Renal pelvis (tissue), 4 donors: ENCODE measurements around the gene CLVS2. TPM values are rescaled to one million over a fixed set of nuclear protein-coding genes. Genes with fewer than 3 reads are reported as not detected.

ENCODE experiments used
- DNase-seq: peaks from one replicate; pipeline ENCODE4 v3.0.0-alpha.2; 2013
- polyA plus RNA-seq, 3 donors: library from polyadenylated mRNA; unstranded; fragments of 120-200 nt; gene quantifications; one replicate each; pipeline ENCODE4 v1.2.1, GENCODE V29; 2013; ENCODE audit not compliant: insufficient read length in 3 of 3

Gene CLVS2
- polyA plus RNA-seq, 3 donors: 0.10 to 0.30 (median 0.24) TPM

DNA sequence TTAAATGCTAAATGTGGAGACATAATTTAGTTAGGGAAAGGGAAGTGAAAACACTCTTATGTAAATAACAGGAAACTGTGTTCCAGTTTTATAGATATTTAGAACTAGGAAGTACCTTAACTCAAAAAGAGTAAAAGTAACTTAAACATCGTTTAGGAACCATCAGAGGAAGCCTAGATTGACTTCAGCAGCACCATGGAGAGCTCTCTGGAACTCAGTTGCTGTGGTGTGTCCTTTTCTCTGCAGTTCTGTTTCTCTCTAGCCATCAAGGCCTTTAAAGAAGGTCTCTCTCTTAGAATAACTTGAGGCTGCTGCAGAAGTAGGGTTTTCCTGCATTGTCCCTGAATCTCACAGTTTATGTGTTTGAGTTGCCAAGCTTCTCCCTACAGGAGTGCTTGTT is 26.9 kb downstream of the CLVS2 start:
- peak; percentile 28 for DNase-seq

DNA sequence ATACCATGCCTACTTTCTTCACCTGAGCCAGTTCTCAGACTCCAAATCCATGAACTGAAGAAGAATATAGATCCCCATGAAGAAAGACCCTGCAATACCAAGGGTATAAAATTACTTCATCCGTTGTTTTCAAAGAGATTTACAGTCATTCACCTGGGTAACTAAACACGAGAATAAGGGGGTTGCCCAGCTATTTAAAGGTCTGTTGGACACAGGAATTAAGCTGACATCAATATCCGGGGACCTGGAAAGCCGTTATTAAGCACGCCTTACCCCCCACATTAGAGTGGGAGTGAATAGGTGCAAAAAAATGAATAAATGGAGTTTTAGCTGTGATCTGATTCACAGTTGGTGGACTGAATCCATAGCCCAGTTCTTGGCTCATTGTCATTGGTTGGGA is 28.9 kb downstream of the CLVS2 start:
- DNase-seq: peak; percentile 47

DNA sequence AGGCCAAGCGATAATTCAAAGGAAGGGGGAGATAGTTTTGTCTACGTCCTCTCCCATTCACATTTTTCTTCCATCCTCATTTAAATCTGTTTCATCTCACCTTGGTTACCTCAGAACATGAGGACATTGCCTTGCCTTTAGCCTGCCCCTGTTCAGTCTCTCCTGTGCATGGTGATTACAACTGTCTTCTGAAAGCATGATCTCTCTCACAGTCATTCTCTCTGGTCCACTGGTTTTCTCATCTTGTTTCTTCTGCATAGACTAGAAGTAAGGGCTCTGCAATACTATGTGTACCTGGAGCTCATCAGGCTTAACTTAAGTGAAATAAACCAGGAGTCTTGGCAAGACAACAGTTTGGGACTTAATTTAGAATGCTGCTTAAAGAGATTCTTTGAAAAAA is 31.4 kb downstream of the CLVS2 start:
- DNase-seq: no peak

DNA sequence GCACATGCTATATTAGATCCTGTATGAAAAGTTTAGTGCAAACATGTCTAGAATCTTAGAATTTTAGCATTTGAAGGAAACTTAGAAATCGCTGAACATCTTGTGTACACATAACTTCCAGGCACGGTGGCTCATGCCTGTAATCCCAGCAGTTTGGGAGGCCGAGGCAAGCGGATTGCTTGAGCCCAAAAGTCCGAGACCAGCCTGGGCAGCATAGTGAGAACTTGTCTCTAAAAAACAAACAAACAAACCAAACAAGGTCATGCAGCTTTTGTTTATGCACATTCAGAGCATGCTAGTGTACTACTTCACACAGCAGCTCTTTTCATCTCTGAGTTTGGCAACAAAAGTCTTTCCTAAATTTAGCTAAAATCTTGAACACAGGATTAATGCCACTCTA is 32.2 kb downstream of the CLVS2 start:
- no peak for DNase-seq

DNA sequence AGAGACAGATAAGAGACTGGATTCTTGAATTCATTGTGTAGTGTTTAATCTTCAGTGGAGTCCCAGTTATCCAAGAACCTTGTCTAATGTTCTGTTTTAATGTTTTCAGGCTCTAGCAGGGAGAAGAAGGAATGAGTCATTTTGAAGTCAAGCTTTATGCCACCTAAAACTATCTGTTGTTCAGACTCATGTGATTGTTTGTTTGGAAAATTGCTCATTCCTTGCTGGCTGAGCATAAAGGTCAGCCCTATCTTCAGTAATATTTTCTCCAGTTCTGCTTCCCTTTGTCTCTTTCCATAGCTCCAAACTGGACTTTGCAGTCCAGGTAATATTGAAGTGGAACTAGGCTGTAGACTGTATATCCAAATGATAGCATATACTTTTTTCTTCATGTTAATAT is 34.2 kb downstream of the CLVS2 start:
- DNase-seq: no peak

DNA sequence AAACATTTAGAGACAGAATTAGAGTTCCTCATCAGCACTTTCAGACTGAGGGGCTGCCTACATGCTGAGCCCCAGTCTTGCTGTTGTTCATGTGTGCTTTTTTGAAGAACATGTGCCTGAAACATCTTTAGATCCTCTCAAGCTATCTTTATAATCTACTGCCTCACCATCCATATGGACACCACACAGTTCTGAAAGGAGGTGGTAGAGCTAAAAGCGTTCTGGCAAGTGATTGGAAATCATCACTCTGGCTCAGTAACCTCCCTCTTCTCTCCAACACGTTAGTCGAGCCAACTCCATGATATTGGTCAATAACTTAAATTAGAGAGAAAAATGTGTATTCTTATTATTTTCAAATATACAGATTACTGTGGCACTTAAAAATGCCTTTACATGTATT is 40.6 kb downstream of the CLVS2 start:
- DNase-seq: no peak

DNA sequence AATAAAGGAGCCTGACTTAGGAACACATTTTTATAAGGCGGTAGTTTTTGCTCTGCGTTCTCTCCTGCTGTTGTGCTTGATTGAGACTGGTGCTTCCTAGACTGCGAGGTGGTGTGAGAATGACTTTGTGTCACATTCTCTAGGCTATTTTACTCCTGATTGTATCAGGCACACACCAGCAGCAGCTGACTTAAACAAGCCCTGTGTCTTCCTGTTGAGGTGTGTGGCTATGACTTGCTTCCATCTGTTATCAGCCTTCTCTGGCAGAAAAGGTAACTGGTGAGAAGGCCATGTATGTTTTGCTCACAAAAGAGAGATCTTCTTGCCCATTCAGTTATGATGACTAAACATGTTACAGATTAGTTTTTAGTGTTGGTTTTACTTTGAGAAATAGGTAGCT is 43.4 kb downstream of the CLVS2 start:
- DNase-seq: no peak

DNA sequence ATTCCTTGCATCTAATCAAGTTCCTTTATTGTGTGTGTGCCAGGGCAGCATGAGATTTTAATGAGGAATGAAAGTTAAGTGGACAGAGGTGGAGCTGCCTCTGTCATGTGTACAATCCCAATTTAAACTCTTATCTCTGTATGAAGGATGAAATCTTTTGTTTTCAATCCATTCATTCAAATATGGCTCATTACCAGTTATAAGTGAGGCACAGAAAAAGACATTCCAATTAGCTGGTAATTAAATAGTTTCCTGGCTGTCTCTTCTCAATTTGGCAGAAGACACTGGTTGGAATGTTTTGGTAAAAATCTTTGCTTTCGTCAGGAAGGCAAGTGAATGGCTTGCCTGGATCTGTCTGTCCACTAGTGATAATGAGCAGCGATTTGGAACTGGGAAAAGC is 46.4 kb downstream of the CLVS2 start:
- DNase-seq: no peak

DNA sequence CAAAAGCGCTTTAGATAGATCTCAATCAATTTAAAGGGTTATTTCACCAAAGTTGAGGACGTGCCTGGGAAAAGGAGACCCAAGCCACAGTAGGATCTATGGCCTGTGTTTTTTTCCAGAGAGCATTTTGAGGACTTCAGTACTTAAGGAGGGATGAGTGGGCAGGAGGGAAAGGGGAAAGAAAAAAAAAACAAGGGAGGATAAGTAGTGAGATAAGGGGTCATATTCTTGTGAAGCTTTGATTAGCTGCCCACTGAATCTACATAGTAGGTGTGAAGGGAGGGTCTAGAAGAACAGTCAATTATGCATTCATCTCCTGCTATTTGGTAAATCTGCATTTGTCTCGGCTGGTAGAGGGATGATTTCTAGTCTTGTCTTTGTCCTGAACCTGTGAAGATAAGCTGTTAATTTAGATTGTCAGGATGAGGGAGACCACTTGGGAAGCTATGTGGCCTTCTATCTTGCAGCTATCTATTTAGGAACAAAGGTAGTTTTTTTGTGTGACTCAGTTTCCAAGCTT is 48.4 kb downstream of the CLVS2 start:
- no peak for DNase-seq

DNA sequence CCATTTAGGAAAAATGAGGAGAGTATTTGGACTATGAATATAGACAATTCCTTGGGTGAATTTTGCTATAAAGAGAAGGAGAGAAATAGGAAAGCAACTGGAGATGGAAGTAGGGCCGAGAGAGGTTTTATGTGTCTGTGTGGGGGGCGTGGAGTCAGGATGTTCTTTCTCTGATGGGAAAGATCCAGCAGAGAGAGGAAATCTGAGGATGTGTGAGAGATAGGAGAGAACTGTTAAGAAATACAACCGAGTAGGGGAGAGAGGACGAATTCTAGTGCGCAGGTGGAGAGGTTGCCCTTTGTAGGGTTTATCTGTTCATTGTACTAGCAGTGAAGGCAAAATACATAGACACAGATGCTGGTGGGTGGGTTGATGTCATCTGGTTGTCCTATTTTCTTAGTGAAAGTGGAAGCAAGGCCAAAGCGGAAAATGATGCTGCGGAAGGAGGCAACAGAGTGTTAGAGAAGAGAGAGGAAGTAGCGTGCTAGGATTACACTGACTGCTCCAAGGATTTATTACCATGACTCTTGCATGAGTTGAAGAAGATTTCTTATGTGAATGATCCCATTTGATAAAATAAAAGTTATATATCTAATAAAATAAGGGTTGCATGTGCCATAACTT is 57.7 kb downstream of the CLVS2 start:
- DNase-seq: no peak

DNA sequence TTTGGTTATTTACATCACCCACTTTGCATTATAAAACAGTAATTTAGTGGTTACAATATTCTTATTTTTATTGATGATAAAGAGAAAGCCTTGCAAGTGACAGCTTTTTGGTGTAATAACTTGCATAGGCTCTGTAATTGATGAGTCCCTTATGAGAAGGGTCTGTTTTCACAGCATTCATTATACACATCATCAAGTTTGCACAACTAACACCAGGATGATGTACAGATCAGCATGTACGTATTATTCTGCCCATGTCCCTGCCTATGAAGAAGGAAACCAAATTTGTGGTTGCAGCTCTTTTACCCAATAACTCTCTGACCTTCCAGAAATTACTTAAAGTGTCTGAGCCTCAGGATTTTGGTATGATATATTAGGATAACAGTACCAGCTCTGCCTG is 59.2 kb downstream of the CLVS2 start:
- no peak for DNase-seq

DNA sequence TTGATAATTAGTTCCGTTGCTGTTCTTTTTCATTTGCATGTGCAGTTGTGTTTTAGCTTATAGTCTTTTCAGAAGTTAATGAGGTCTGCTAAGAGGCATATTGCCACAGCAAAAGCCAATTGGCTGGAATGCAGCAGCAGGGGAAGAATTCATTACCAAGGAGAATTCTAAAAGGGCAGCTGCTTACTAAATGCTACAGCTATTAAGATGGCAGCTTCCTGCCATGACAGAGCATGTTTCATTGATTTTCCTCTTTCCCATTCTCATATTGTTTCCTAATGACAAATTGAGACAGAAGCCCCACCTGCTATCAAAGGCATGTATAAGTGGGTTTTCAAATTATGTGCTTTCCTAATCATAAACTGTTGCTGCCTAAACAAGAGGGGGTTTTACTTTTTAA is 66.6 kb downstream of the CLVS2 start:
- DNase-seq: no peak

DNA sequence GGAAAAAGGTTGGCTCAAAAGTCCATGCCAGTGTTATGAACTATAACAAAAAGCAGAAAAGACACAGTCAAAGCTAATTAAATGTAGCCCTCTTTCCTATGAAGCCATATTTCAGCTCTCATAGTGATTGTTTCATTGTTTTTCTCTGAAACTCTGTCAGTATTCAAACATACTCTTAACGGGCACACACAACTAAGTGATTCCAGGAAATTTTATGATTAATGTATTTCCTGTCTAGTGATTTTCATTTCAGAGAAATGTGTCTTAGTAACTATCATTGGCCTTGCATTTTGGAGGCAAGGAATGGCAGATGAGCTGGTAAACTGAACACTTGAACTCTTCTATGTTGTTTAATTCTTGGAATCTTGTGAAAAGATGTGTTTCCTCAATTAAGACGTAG is 68.0 kb downstream of the CLVS2 start:
- no peak for DNase-seq

DNA sequence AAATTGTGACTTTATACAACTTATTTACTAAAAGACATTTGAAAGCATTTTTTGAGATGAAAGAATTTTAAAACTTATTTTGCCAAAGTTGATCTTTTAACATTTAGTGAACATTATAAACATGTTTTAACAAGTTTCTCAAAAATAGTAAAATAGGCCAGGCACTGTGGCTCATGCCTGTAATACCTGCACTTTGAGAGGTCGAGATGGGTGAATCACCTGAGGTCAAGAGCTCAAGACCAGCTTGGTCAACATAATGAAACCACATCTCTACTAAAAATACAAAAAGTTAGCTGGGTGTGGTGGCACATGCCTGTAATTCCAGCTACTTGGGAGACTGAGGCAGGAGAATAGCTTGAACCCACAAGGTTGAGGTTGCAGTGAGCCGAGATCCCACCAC is 78.6 kb downstream of the CLVS2 start:
- DNase-seq: no peak

DNA sequence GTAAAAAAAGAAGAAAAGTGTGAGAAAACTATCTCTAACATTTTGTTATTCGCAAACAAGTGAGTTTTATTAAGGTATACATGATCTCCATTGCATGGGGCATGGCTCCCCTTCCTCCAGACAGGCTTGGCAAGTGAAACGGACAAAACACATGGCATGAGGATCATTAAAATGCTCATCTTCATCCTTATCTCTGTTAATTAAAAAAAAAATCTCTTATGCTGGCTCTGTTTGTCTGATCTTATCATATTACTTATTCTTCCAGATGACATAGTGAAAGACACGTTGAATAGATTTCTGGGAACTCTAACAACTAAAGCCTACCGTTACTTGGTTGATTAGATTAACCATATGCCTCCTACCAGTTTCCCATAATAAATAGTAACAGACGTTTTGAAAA is 89.4 kb downstream of the CLVS2 start:
- no peak for DNase-seq

DNA sequence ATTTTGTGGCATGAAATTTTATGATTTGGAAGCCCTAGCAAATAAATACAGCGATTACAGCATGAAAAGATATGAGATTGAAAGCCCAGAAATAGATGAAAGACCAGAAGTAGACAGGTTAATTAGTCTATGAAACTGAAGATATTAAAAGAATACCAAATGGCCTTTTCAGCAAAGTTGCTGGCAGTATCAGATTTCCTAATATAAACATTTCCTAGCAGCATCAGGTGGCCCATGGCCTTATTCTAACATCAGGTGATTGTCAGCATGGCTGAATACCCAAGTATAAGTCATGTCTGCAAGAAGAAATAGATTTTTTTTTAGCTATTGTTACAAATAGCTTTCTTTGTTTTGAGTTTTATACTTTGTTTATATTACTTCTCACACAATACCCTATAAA is 93.2 kb downstream of the CLVS2 start:
- DNase-seq: peak; percentile 22

DNA sequence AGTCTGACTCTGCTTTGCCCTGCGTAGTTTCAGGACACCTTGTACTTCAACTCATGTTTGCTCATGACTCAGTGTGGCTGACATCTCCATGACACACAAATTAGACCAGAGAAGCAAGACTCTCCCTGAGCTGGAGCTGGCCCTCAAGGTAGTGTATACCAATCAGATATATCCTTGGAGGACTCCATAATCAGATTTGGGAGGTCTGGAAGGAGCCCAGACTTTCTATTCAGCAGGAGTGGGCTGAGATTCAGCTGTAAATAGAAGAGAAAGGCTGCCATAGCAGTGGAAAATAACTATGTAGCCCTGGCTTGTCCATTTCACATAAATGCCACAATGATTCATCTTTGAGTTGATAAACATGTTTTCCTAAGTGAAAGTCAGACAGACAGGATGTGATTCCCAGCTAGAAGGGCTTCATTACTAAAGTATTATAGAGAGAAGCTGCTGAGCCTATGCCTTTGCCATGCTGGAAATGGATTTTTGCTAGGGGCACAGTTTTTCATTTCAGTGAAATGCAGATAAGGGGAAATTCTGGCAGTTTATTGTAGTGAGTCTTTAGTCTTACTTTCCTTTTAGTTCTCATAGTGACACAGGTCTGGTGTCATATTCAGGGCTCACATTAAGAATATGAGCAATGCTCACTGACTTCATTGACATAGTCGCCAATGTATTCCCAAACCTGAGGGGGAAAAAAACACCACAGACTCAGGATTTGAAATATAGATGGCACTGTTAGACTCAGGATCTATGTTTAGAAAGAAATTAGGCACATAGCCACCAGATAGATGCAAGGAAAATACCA is 95.3 kb downstream of the CLVS2 start:
- no peak for DNase-seq

DNA sequence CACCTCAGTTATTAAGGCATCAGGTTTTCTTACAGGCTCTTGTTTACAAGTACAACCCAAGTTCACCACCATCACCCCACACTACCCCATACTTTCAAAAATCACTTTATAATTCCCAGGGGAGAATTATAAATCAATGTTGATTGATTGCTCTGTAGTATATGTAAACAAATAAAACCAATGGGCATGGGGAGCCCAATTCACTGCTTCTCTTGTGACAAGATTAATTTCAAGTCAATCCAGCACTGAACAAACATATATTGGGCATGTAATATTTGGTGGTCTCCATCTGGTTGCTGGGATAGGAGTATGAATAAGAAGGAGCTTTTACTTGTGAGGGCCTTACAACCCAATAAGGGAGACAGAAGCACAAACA is 95.8 kb downstream of the CLVS2 start:
- DNase-seq: no peak

DNA sequence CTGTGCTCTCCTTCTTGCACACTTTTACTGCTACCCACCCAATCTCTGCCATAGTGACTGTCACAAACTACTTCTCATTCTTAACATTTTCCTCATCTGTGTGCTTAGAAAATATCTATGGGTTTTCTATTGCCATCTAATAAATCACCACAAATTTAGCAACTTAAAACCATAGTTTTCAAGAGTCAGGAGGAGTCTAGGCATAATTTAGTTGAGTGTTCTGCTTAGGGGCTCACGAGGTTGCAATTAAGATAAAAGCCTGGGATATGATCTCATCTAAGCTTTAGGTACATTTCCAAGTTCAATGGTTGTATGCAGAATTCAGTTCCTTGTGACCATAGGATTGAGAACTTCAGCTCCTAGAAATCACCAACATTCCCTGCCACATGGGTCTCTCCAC is 98.8 kb downstream of the CLVS2 start:
- DNase-seq: no peak

DNA sequence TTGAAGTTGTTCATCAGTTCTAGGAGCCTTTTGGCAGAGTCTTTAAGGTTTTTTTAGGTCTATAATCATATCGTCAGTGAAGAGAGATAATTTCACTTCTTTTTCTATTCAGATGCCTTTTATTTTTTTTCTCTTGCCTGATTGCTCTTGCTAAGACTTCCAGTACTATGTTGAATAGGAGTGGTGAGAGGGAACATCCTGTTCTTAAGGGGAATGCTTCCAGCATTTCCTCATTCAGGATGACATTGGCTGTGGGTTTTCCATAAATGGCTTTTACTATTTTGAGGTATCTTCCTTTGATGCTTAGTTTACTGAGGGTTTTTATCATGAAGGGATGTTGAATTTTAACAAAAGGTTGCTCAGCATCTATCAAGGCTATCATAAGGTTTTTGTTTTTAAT is 109.5 kb downstream of the CLVS2 start:
- DNase-seq: no peak

DNA sequence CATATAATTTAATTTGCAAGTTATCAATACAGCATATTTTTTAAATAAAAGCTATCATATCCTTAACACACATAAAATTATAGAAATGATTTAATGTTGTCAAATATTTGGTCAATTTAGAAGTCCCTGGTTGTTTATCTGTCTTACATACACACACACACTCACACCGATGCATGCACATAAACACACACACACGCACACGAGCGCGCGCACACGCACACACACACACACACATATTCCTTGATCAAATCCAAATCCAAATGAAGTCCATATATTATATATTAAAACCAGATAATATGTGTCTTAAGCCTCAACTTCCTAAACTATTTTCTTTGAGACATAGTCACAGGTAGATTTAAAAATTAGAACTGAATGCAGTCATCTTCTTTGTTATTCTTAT is 120.3 kb downstream of the CLVS2 start:
- DNase-seq: no peak

DNA sequence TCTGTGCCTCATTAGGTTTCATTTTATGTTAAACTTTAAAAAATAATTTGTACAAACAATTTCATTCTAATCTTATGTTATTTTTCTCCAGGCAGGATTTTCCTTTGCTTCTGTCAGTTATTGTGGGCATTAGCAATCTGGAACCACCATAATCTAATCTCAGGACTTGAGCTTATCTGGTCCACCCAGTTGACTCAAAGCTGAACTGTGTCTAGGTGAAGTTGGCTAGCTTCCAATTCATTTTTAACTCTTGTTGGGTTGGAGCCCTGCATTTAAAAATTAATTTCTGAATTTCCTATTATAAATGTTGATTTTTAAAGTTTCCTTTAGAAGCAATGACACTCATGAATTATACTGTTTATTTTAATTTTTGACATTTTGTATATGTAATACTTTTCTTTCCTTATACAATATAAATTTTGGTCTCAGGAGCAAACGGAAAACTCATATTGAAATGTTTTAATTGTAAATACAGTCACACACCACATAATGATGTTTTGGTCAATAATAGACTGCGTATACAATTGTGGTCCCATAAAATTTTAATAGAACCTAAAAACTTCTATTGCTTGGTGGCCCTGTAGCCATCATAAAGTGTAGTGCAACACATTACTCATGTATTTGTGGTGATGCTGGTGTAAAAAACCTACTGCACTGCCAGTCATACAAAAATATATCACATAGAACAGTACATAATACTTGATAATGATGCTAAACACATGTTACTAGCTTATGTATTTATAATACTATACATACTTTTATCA is 121.3 kb downstream of the CLVS2 start:
- no peak for DNase-seq

DNA sequence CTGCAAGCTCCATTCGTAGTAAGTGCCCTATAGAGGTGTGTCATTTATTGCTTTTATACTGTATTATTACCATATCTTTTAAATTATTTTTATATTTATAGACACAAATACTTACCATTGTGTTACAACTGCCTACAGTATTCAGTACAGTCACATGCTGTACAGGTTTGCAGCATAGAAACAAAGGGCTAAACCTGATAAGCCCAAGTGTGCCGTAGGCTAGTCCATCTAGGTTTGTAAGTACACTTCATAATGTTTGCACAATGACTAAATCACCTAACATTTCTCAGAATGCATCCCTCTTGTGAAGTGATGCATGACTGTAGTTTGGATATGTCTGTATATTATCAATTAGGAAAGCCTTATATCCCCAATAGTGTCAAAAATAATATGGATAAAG is 122.8 kb downstream of the CLVS2 start:
- DNase-seq: no peak
